Measurements from ENCODE around the gene ATAD3A. TPM values are rescaled to one million over a fixed set of nuclear protein-coding genes. Genes with fewer than 3 reads are reported as not detected.
"Not testable (repeated sequence)": the region's sequence is repeated elsewhere in the genome, so short reads cannot be mapped to it uniquely, and the experiment has no call there.

The ATAD3A gene
- total RNA-seq, 2 donors from 2014 or later, result 20.3 to 23.3 TPM

- DNase-seq (no peak), ATAC-seq (no peak)
- no peaks in the 10 kb centered on the region for H3K9me3 ChIP-seq (ENCODE audit: control insufficient read depth, low read length, poor library complexity, severe bottlenecking)
- no peaks in the 10 kb centered on the region for H3K36me3 Mint-ChIP-seq (ENCODE audit: low read depth)
- no peaks in the 10 kb centered on the region for H3K27me3 Mint-ChIP-seq
- no peaks in the 10 kb centered on the region for H3K4me1 Mint-ChIP-seq
- no peak overlapping the region for H3K4me3 Mint-ChIP-seq
- no peak overlapping the region for H3K27ac Mint-ChIP-seq
Observed at GRCh38 chr1:1521331-1521730, 9.4 kb downstream of the ATAD3A start.

- H3K27me3 Mint-ChIP-seq; H3K27ac Mint-ChIP-seq; ATAC-seq; H3K4me3 Mint-ChIP-seq; DNase-seq; H3K4me1 Mint-ChIP-seq; H3K9me3 ChIP-seq (ENCODE audit: control insufficient read depth, low read length, poor library complexity, severe bottlenecking); H3K36me3 Mint-ChIP-seq (ENCODE audit: low read depth): not testable (repeated sequence)
Observed at GRCh38 chr1:1522536-1522935, 10.6 kb downstream of the ATAD3A start.

- ATAC-seq; H3K4me3 Mint-ChIP-seq; H3K27me3 Mint-ChIP-seq; H3K9me3 ChIP-seq (ENCODE audit: control insufficient read depth, low read length, poor library complexity, severe bottlenecking); DNase-seq; H3K36me3 Mint-ChIP-seq (ENCODE audit: low read depth); H3K4me1 Mint-ChIP-seq; H3K27ac Mint-ChIP-seq: not testable (repeated sequence)
Observed at GRCh38 chr1:1523226-1523625, 11.3 kb downstream of the ATAD3A start.

- not testable (repeated sequence) for H3K9me3 ChIP-seq (ENCODE audit: control insufficient read depth, low read length, poor library complexity, severe bottlenecking); H3K27me3 Mint-ChIP-seq; H3K4me3 Mint-ChIP-seq; H3K36me3 Mint-ChIP-seq (ENCODE audit: low read depth); ATAC-seq; DNase-seq; H3K4me1 Mint-ChIP-seq; H3K27ac Mint-ChIP-seq
Observed at GRCh38 chr1:1523651-1524050, 11.7 kb downstream of the ATAD3A start.

- not testable (repeated sequence) for H3K36me3 Mint-ChIP-seq (ENCODE audit: low read depth)
Observed at GRCh38 chr1:1524750-1525383, 12.9 kb downstream of the ATAD3A start.

GRCh38 chr1:1526476-1526875 is 14.5 kb downstream of the ATAD3A start:
- H3K36me3 Mint-ChIP-seq (ENCODE audit: low read depth); H3K27me3 Mint-ChIP-seq; H3K9me3 ChIP-seq (ENCODE audit: control insufficient read depth, low read length, poor library complexity, severe bottlenecking); DNase-seq; H3K4me3 Mint-ChIP-seq; ATAC-seq; H3K27ac Mint-ChIP-seq; H3K4me1 Mint-ChIP-seq: not testable (repeated sequence)

More at GRCh38 chr1:1524750-1525383, 12.9 kb downstream of the ATAD3A start:
- H3K27ac Mint-ChIP-seq; H3K9me3 ChIP-seq (ENCODE audit: control insufficient read depth, low read length, poor library complexity, severe bottlenecking); H3K4me3 Mint-ChIP-seq; DNase-seq; ATAC-seq; H3K27me3 Mint-ChIP-seq; H3K4me1 Mint-ChIP-seq: not testable (repeated sequence)

- no peaks in the 10 kb centered on the region for H3K9me3 ChIP-seq (ENCODE audit: control insufficient read depth, low read length, poor library complexity, severe bottlenecking)
- no peak for ATAC-seq
- H3K27ac Mint-ChIP-seq, result no peak overlapping the region
- H3K4me3 Mint-ChIP-seq, result no peak overlapping the region
- H3K27me3 Mint-ChIP-seq, result no peaks in the 10 kb centered on the region
- no peak for DNase-seq
- no peaks in the 10 kb centered on the region for H3K4me1 Mint-ChIP-seq
- no peaks in the 10 kb centered on the region for H3K36me3 Mint-ChIP-seq (ENCODE audit: low read depth)
Observed at GRCh38 chr1:1527092-1527816, 15.3 kb downstream of the ATAD3A start.

- no peaks in the 10 kb centered on the region for H3K9me3 ChIP-seq (ENCODE audit: control insufficient read depth, low read length, poor library complexity, severe bottlenecking)
- H3K36me3 Mint-ChIP-seq (ENCODE audit: low read depth), result no peaks in the 10 kb centered on the region
- no peak for DNase-seq
- no peaks in the 10 kb centered on the region for H3K4me1 Mint-ChIP-seq
- ATAC-seq, result no peak
- H3K4me3 Mint-ChIP-seq, result no peak overlapping the region
- no peaks in the 10 kb centered on the region for H3K27me3 Mint-ChIP-seq
- H3K27ac Mint-ChIP-seq, result no peak overlapping the region
Observed at GRCh38 chr1:1528301-1529267, 16.6 kb downstream of the ATAD3A start.

- no peaks in the 10 kb centered on the region for H3K9me3 ChIP-seq (ENCODE audit: control insufficient read depth, low read length, poor library complexity, severe bottlenecking)
- no peaks in the 10 kb centered on the region for H3K36me3 Mint-ChIP-seq (ENCODE audit: low read depth)
Observed at GRCh38 chr1:1529321-1529720, 17.4 kb downstream of the ATAD3A start.

GRCh38 chr1:1529936-1530335 is 18.0 kb downstream of the ATAD3A start:
- no peaks in the 10 kb centered on the region for H3K9me3 ChIP-seq (ENCODE audit: control insufficient read depth, low read length, poor library complexity, severe bottlenecking)
- H3K4me1 Mint-ChIP-seq, result no peaks in the 10 kb centered on the region
- ATAC-seq (no peak), DNase-seq (no peak)
- H3K4me3 Mint-ChIP-seq, result no peak overlapping the region
- H3K36me3 Mint-ChIP-seq (ENCODE audit: low read depth), result no peaks in the 10 kb centered on the region
- no peak overlapping the region for H3K27ac Mint-ChIP-seq
- no peaks in the 10 kb centered on the region for H3K27me3 Mint-ChIP-seq

More at GRCh38 chr1:1529321-1529720, 17.4 kb downstream of the ATAD3A start:
- Mint-ChIP-seq H3K27me3 (no peaks in the 10 kb centered on the region), H3K4me1 (no peaks in the 10 kb centered on the region), H3K4me3 (no peak overlapping the region), H3K27ac (no peak overlapping the region)
- no peak for ATAC-seq
- no peak for DNase-seq

GRCh38 chr1:1531947-1532346 is 20.0 kb downstream of the ATAD3A start:
- Mint-ChIP-seq H3K4me1 (peaks cover 3% of the 10 kb centered on the region), H3K36me3 (ENCODE audit: low read depth) (no peaks in the 10 kb centered on the region), H3K27me3 (no peaks in the 10 kb centered on the region), H3K27ac (no peak overlapping the region), H3K4me3 (no peak overlapping the region)
- DNase-seq, result no peak
- no peaks in the 10 kb centered on the region for H3K9me3 ChIP-seq (ENCODE audit: control insufficient read depth, low read length, poor library complexity, severe bottlenecking)
- ATAC-seq, result no peak

GRCh38 chr1:1533176-1533893 is 21.4 kb downstream of the ATAD3A start:
- not testable (repeated sequence) for H3K36me3 Mint-ChIP-seq (ENCODE audit: low read depth); DNase-seq; H3K9me3 ChIP-seq (ENCODE audit: control insufficient read depth, low read length, poor library complexity, severe bottlenecking); H3K27me3 Mint-ChIP-seq; H3K4me3 Mint-ChIP-seq; ATAC-seq; H3K27ac Mint-ChIP-seq; H3K4me1 Mint-ChIP-seq

- H3K4me3 Mint-ChIP-seq; ATAC-seq; H3K36me3 Mint-ChIP-seq (ENCODE audit: low read depth); H3K27me3 Mint-ChIP-seq; H3K4me1 Mint-ChIP-seq; DNase-seq; H3K9me3 ChIP-seq (ENCODE audit: control insufficient read depth, low read length, poor library complexity, severe bottlenecking); H3K27ac Mint-ChIP-seq: not testable (repeated sequence)
Observed at GRCh38 chr1:1533894-1534291, 21.9 kb downstream of the ATAD3A start.
